ENCODE data around the gene PHF19. TPM values are rescaled to one million over a fixed set of nuclear protein-coding genes. Genes with fewer than 3 reads are reported as not detected.

Gene PHF19
- total RNA-seq, 1 experiment from 2014 or later: 39.0 TPM

GRCh38 chr9:120851449-120851848, 25.5 kb downstream of the PHF19 start:
- H3K4me3 Mint-ChIP-seq: no peak overlapping the region

GRCh38 chr9:120850315-120850714, 26.7 kb downstream of the PHF19 start:
- Mint-ChIP-seq H3K27me3 (ENCODE audit: low read depth) (no peaks in the 10 kb centered on the region), H3K4me3 (no peak overlapping the region)
- DNase-seq (ENCODE audit: low spot score): no peak
- TF ChIP-seq SMAD3 (CRISPR knock-in tag; IDR thresholded peaks at IDR 0.05; ENCODE audit: borderline replicate concordance) (no peak), ZBTB21 (CRISPR knock-in tag; IDR thresholded peaks at IDR 0.05; ENCODE audit: borderline replicate concordance) (no peak), FOXJ3 (CRISPR knock-in tag; IDR thresholded peaks at IDR 0.05; ENCODE audit: borderline replicate concordance) (no peak), ESRRA (CRISPR knock-in tag; IDR thresholded peaks at IDR 0.05; ENCODE audit: borderline replicate concordance) (no peak), MXD4 (CRISPR knock-in tag; IDR thresholded peaks at IDR 0.05; ENCODE audit: borderline replicate concordance) (no peak), AFF4 (CRISPR knock-in tag; IDR thresholded peaks at IDR 0.05; ENCODE audit: borderline replicate concordance) (no peak), HMGA2 (CRISPR knock-in tag; IDR thresholded peaks at IDR 0.05) (no peak), ZNF263 (CRISPR knock-in tag; IDR thresholded peaks at IDR 0.05; ENCODE audit: low read depth) (no peak), FOXK1 (CRISPR knock-in tag; IDR thresholded peaks at IDR 0.05) (no peak)

More at GRCh38 chr9:120851449-120851848, 25.5 kb downstream of the PHF19 start:
- H3K27ac Mint-ChIP-seq: peak overlapping the region; percentile 87
- no peaks in the 10 kb centered on the region for H3K36me3 Mint-ChIP-seq
- TF ChIP-seq ERG (CRISPR knock-in tag; IDR thresholded peaks at IDR 0.05): no peak
- TF ChIP-seq NR1H2 (CRISPR knock-in tag; IDR thresholded peaks at IDR 0.05): no peak
- no peak for TF ChIP-seq PRDM15 (CRISPR knock-in tag; IDR thresholded peaks at IDR 0.05)
- no peak for TF ChIP-seq OVOL2 (CRISPR knock-in tag; IDR thresholded peaks at IDR 0.05; ENCODE audit: borderline replicate concordance)
- no peak for TF ChIP-seq RELA (CRISPR knock-in tag; IDR thresholded peaks at IDR 0.05; ENCODE audit: borderline replicate concordance)
- no peak for TF ChIP-seq NFE2L1 (CRISPR knock-in tag; IDR thresholded peaks at IDR 0.05)
- no peak for TF ChIP-seq MXD4 (CRISPR knock-in tag; IDR thresholded peaks at IDR 0.05; ENCODE audit: borderline replicate concordance)
- TF ChIP-seq SMAD3 (CRISPR knock-in tag; IDR thresholded peaks at IDR 0.05; ENCODE audit: borderline replicate concordance): no peak
- no peak for TF ChIP-seq CREB1 (CRISPR knock-in tag; IDR thresholded peaks at IDR 0.05)
- no peak for TF ChIP-seq USF1 (CRISPR knock-in tag; IDR thresholded peaks at IDR 0.05)
- no peak for TF ChIP-seq JAZF1 (CRISPR knock-in tag; IDR thresholded peaks at IDR 0.05)
- no peak for TF ChIP-seq ZNF317 (CRISPR knock-in tag; IDR thresholded peaks at IDR 0.05; ENCODE audit: borderline replicate concordance, low read depth)
- no peak for TF ChIP-seq GABPB1 (CRISPR knock-in tag; IDR thresholded peaks at IDR 0.05)
- TF ChIP-seq ZBTB43 (CRISPR knock-in tag; IDR thresholded peaks at IDR 0.05): no peak
- no peak for TF ChIP-seq NFYB (CRISPR knock-in tag; conservative IDR thresholded peaks at IDR 0.05; ENCODE audit: low read depth)
- no peak for TF ChIP-seq MYBL2 (CRISPR knock-in tag; IDR thresholded peaks at IDR 0.05)
- ATAC-seq (no peak), DNase-seq (ENCODE audit: low spot score) (no peak)
- H3K9me3 Mint-ChIP-seq: no peaks in the 10 kb centered on the region
- H3K4me1 Mint-ChIP-seq: peaks cover 35% of the 10 kb centered on the region
- ChIA-PET POLR2A (no interaction called here), CTCF (interaction anchor here (1.2 to 1.9 kb wide), 4 partner anchors 11 to 134 kb away, joined by 3 to 7 read pairs (median 4); no protein-coding TSS in a partner anchor)
- H3K27me3 Mint-ChIP-seq (ENCODE audit: low read depth): no peaks in the 10 kb centered on the region

More at GRCh38 chr9:120850315-120850714, 26.7 kb downstream of the PHF19 start:
- CTCF ChIA-PET: interaction anchor here (1.2 kb wide), 1 partner anchor 23 kb away, joined by 4 read pairs; no protein-coding TSS in a partner anchor
- POLR2A ChIA-PET: no interaction called here
- peaks cover 38% of the 10 kb centered on the region for H3K4me1 Mint-ChIP-seq
- ATAC-seq: no peak
- H3K9me3 Mint-ChIP-seq: no peaks in the 10 kb centered on the region
- no peaks in the 10 kb centered on the region for H3K36me3 Mint-ChIP-seq
- peak overlapping the region; percentile 1; the same call in 1 of the 2 replicates for H3K27ac Mint-ChIP-seq
